PC-3 (cell line): ENCODE results near the gene CYB561D2.

Experiments used
- CTCF ChIP-seq: fragments of 300-600 bp; sonication (generic); conservative IDR thresholded peaks from 2 replicates; pipeline ENCODE4 v1.5.1; 2017; ENCODE audit warnings: antibody characterized with exemption, low read depth, mild to moderate bottlenecking, low read length
- EZH2phosphoT487 ChIP-seq: fragments of 300-600 bp; sonication (generic); IDR thresholded peaks from 2 replicates; pipeline ENCODE4 v1.6.1; 2018; ENCODE audit warnings: mild to moderate bottlenecking, antibody characterized with exemption, low read length, borderline replicate concordance

DNA sequence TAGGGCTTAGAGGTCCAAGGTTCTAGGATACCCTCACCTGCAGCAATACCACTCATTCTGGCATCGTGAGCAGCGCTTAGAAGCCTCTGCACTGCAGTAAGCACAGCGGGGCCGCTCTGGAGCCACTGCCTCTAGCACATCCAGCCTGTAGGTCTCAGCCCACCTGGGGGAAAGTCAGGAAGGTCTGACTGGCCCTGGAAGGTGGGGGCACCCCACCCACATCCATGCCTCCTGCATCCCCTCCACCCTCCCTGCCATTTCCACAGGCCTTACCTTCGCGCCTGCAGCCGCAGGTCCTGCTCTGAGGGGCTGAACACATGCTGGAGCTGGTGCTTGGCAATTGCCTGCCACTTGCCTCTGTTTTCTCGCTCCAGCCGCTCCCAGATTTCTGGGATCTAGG is 9.1 kb upstream of the CYB561D2 start:
- TF ChIP-seq CTCF (no peak), EZH2phosphoT487 (no peak)
